ENCODE data around the gene GPR33. TPM values are rescaled to one million over a fixed set of nuclear protein-coding genes. Genes with fewer than 3 reads are reported as not detected.

GPR33 gene, protein sequence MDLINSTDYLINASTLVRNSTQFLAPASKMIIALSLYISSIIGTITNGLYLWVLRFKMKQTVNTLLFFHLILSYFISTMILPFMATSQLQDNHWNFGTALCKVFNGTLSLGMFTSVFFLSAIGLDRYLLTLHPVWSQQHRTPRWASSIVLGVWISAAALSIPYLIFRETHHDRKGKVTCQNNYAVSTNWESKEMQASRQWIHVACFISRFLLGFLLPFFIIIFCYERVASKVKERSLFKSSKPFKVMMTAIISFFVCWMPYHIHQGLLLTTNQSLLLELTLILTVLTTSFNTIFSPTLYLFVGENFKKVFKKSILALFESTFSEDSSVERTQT
- not detected for total RNA-seq
- long read RNA-seq: 0 reads

DNA sequence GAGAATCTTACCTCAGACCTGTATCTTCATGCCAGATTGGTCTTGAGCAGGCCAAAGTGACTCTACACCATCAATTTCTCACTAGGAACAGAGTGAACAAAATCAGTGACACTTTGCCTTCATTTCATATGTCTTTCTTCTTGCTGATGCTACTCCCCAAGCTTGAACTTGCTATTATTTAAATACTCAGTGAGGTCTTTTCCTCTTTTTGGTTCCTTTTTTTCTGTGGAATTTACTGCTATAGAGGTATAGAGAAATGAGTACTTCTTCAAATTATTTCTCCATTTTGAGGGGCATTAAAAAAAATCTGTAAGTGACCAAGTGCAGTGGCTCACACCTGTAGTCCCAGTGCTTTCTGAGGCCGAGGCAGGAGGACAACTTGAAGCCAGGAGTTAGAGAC is at the start of gene GPR33:
Gene GPR33, minus strand, starts transcription at position 154 of the 400 bp plus-strand sequence. CDS start 4,074 bp downstream, outside the sequence.
- intact Hi-C loops (cut with DNase I): no loop called here

DNA sequence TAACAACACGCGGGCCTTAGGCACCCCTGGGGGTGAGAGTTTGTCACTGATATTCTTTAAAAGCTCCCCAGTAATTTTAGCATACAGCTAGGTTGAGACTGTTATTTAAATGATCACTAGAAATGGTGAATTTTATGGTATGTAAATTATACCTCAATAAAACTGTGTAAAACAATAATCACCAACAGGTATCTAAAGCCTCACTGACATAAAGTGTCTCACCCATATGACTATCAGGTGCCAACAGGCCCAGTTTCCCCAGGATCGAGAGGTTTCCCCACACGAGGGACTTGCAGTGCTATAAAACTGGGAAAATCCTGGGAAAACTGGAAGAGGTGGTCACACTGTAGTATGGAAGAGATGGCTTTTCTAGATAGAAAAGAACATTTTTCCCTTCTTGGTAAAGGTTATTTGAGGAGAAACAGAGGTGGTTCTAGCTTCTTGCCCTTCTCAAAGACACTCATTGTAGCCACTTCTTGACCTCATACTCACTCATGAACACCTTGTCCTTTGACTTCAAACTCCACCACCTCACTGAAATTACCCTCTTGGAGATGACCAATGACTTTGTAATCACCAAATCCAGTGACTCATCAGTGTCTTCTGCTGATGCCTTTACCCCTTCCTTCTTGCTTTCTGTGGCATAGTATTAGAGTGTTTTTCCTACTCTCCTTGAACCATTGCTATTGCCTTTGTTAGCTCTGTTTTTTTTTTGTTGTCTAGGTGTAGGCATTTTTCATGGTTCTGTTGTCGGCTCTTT is 48.5 kb upstream of the GPR33 start:
- intact Hi-C loops (cut with DNase I): no loop called here
- DNase-seq (ENCODE audit: low spot score): no peak

More for the DNA sequence above, at the start of gene GPR33:
- no peak for DNase-seq (ENCODE audit: low spot score)

DNA sequence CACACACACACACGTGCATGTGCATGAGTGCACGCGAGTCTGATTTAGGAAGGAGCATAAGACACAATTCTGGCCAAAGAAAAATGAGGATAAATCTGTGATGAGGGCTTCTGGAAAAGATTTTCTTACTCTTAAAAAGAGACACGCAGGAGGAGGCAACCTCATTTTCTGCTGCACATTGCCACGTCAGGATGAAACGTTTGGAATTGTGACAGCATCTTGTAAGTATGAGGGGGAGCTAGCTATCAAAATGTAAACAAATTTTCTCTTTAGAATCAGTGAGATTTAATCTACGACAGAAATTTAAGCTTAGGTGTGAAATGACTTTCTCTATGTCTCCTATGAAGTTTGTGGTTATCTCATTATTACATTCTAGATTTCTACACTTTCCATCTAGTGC is 42.3 kb upstream of the GPR33 start:
- intact Hi-C loops (cut with DNase I): no loop called here
- no peak for DNase-seq (ENCODE audit: low spot score)

DNA sequence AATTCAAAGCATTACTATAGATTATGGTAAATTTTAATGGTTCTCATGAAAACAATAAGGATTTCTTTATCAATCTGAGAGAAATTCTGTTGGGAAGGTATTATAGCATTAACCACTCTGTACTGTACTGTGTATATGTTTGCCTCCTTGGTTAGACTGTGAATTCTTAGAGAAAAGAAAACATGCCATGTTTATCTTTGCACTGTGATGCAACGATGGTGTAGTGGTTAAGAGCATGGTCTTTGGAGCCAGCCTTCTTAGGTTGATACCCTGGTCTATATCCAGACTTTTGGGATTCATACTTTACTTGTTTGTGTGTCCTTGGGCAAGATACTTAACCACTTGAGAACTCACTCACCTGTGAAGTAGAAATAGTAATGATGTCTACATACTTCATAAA is 41.2 kb upstream of the GPR33 start:
- no peak for DNase-seq (ENCODE audit: low spot score)
- intact Hi-C loops (cut with DNase I): no loop called here

DNA sequence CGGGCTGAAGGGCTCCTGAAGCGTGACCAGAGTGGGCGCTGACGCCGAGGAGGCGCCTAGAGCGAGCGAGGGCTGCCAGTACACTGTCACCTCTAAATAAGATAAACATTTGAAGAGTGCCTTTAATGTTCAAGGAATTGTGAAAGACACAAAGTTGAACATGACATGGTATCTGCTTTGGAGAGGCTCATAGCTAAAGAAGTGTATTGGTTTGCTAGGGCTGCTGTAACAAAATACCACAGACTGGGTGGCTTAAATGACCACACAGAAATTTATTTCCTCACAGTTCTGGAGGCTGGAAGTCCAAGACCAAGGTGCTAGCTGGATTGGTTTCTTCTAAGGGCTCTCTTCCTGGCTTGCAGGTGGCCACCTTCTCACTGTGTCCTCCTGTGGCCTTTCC is 39.7 kb upstream of the GPR33 start:
- no peak for DNase-seq (ENCODE audit: low spot score)
- intact Hi-C loops (cut with DNase I): no loop called here

DNA sequence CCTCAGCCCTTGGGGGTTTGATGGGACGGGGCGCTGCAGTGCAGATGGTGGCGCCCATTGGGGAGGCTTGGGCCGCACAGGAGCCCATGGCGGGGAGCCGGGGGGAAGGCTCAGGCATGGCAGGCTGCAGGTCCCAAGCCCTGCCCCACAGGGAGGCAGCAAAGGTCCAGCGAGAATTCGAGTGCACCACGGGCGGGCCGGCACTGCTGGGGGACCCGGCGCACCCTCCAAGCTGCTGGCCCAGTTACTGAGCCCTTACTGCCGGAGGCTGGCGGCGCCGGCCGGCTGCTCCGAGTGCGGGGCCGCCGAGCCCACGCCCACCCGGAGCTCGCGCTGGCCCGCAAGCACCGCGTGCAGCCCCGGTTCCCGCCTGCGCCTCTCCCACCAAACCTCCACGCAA is 39.2 kb upstream of the GPR33 start:
- DNase-seq (ENCODE audit: low spot score): no peak
- intact Hi-C loops (cut with DNase I): no loop called here

DNA sequence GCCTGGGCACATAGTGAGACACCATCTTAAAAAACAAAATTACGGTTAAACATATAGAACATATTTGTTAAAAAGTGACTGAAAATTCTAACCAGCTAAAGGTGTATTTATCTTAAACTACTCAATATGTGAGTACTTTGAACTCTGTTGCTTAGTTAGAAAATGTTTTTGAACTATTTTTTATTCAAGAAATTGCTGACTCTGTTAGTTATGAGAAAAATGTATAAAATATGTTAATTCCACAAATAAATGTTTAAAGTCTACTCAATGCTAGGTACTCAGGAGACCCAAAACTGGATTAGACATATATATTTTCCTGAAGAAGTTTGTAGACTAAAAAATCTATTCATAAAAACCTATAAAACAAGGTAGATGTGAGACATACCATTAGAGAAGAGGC is 23.0 kb upstream of the GPR33 start:
- intact Hi-C loops (cut with DNase I): loop anchor here (2.0 kb wide), 1 partner anchor 744 kb away; no protein-coding TSS in a partner anchor
- no peak for DNase-seq (ENCODE audit: low spot score)

DNA sequence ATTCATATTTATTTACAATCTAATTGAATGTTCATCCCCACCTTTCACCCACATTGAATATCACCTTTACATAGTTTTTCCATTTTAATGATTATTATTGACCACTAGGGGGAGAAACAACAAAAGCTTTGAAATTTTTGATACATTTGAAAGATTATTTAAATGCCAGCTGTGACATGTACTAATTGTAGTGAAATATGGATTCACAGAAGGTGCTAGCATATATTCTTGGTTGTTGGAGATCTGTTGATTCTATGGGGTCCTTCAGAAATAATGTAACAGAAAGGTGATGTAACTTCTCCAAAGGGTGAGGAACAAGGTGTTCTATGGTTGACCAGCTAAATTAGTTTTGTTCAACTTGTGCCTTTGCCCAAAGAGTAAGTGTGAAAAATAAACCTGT is 22.4 kb upstream of the GPR33 start:
- no peak for DNase-seq (ENCODE audit: low spot score)
- intact Hi-C loops (cut with DNase I): loop anchor here (2.0 kb wide), 1 partner anchor 745 kb away; no protein-coding TSS in a partner anchor

DNA sequence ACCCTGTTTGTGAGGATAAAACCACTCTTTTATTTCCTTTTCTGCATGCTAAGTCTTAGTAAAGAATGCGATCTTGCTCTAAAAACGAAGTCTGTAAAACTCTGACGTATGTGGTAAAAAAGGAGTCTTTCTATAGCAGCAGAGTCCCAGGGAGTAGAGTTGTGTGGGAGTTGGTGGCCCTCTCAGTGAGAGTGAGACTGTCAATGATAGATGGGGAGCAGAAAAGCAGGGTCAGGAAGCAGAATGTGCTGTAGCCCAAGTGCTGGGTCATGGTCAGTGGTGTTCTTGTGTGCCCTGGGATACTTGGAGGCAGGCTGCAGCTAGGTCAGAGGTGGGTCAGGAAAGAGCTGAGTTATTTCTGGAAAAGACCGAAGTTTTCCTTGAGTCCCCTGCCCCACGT is 20.3 kb upstream of the GPR33 start:
- intact Hi-C loops (cut with DNase I): loop anchor here (10.0 kb wide), 1 partner anchor 967 kb away; no protein-coding TSS in a partner anchor
- DNase-seq (ENCODE audit: low spot score): no peak

DNA sequence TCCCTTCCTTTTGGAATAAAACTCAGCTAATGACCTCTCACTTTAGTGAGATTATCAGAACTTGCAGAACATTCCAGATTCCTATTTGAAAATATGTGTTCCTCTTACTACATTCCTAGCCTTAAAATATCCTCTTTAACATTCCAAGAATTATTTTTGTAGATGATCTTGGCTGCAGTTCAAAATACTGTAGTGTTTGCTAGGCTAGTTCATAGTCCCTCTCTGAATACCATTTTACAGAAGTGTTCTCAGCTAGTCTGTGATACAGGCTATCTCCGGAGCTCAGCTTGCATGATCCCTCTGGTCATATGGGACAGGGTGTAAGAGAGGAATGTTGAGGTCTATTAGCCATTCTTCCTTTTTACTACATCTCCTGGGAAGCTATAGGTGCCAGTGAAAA is 17.6 kb upstream of the GPR33 start:
- DNase-seq (ENCODE audit: low spot score): no peak

DNA sequence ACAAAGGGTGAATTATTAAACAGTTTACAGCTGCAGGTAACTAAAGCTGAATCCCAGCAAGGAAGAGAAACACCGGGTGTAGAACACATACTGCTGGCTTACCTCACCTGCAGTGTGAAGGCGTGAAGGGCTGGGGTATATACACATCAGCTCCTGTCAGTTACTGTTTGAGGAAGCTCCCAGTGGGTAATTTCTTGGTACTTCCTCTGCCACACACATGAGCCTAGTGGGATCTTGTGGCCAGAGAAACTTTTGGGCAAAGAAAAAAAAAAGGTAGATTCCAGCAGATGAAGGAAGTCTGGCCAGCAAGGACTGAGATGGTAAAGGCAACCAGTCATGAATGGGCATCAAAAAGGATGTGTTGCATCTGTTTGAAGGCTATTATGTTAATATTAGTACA is 14.0 kb upstream of the GPR33 start:
- intact Hi-C loops (cut with DNase I): loop anchor here (10.0 kb wide), 1 partner anchor 973 kb away; no protein-coding TSS in a partner anchor
- no peak for DNase-seq (ENCODE audit: low spot score)

More for the DNA sequence above, 17.6 kb upstream of the GPR33 start:
- intact Hi-C loops (cut with DNase I): loop anchor here (10.0 kb wide), 1 partner anchor 969 kb away; no protein-coding TSS in a partner anchor

DNA sequence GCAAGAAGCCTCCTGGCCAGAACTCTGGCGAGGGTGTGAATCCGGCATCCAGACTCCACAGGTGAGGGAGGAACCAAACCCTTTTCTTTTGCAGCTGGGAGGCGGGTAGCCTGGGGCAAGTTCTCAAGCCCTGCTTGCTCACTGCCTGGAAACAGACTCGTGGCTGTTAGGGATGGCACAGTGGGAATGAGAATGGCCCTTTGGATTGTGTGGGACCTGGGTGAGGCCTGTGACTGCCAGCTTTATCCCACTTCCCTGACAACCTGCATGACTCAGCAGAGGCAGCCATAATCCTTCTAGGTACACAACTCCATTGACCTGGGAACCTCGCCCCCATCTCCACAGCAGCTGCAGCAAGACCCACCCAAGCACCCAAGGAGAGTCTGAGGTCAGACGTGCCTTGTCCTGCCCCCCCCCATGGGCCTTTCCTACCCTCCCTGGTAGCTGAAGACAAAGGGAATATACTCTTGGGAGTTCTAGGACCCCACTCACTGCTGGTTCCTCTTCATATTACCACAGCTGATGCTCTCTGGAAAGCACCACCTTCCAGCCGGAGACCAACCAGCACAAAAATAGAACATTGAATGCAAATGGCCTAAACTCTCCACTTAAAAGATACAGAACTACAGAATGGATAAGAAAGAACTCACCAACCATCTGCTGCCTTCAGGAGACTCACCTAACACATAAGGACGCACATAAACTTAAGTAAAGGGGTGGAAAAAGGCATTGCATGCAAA is 5.1 kb upstream of the GPR33 start:
- intact Hi-C loops (cut with DNase I): no loop called here
- DNase-seq (ENCODE audit: low spot score): no peak

DNA sequence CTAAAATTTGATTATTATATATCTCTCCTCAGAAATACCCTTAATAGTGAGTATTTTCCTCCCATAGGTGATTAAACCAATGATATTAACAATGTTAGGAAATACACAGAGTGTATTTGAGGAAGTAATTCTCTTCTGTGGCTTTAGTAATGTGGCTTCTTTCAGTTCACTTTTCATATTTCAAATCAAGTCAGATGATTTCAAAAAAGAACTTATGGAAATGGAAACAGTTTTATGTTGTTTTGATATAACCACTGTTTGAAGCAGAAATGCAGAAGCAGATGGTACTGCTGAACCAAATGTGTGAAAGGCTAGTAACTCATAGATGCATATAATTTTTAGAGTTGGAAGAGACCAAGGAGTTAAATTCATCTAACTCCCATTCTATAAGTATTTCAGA is 1.9 kb upstream of the GPR33 start:
- intact Hi-C loops (cut with DNase I): no loop called here
- no peak for DNase-seq (ENCODE audit: low spot score)

DNA sequence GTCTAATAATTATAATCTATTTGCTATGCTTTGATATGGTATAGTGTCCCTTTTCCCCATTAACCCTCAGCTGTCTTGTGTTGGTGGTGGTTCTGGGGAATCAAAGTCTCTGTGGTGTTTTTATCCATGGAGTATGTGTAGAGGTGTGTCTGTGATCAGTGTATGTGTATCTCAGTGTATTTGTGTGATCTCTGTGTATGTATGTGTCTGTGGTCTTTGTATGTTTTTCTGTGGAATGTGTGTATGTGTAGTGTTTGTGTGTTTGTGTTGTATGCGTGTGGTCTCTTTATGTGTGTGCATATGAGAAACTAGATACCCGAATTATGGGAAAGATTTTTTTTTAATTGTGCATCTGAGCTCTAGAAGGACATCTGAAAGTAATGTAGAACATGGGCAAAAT is 1.1 kb downstream of the GPR33 start:
- intact Hi-C loops (cut with DNase I): no loop called here
- no peak for DNase-seq (ENCODE audit: low spot score)

DNA sequence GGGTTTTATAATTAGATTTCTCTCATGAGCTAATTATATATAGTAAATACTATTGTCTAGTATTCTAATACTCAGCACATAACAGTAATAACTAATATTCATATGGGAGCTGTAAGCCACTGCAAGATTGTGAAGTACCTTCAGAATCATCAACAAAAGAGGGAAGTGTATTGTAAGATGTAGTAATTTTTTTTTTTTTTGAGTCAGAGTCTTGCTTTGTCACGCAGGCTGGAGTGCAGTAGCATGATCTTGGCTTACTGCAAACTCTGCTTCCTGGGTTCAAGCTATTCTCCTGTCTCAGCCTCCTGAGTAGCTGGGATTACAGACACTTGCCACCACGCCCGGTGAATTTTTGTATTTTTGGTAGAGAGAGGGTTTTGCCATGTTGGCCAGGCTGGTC is 3.1 kb downstream of the GPR33 start:
- intact Hi-C loops (cut with DNase I): no loop called here
- DNase-seq (ENCODE audit: low spot score): no peak

DNA sequence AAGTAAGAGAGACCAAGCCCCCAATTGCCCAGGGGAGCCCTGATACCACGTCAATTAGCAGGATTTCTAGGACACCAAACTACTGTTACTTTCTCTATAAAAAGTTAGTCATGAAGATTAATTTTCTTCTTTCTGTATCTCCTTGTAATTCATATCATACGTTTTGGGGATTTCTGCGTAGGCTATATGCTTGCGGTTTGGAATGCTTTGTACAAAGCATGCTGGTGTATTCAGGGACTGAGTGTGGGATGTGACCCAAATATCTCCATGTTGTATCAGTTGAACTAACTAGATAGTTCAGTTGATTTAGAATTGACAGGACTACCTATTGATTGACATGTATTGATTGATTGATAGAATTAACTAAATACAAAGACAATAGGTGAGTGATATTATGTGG is 7.7 kb downstream of the GPR33 start:
- no peak for DNase-seq (ENCODE audit: low spot score)
- intact Hi-C loops (cut with DNase I): no loop called here

DNA sequence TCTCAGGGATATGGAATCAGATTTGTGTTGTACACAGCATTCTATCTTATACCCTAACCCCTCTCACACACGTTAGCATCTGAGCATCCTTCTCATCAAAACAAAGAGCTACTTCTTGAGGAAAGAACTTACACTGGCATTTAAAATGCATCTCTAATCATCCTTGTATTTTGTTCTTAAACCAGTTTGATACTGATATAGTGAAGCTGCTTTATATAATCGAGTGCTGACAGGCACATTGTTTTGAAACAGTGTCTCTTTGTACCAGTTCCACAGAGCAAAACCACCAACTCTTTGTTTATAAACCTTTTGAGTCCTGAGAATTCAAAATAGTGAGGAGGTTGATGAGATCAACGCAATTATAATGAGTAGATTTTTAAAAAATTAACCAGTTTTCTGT is 8.8 kb downstream of the GPR33 start:
- intact Hi-C loops (cut with DNase I): no loop called here
- no peak for DNase-seq (ENCODE audit: low spot score)

DNA sequence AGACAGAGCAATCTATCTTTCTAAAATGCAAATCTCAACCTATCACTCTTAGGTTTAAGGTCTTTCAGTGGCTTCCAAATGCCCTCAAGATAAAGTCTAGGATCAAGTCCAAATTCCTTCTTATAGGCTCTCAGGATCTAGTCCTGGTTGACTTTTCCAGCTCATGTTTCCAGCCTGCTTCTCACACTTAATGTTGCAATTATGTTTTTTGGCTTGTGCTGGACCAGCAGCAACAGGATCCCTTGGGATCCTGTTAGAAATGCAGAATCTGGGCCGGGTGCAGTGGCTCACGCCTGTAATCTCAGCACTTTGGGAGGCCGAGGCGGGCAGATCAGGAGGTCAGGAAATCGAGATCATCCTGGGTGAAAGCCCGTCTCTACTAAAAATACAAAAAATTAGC is 10.6 kb downstream of the GPR33 start:
- intact Hi-C loops (cut with DNase I): no loop called here
- no peak for DNase-seq (ENCODE audit: low spot score)

DNA sequence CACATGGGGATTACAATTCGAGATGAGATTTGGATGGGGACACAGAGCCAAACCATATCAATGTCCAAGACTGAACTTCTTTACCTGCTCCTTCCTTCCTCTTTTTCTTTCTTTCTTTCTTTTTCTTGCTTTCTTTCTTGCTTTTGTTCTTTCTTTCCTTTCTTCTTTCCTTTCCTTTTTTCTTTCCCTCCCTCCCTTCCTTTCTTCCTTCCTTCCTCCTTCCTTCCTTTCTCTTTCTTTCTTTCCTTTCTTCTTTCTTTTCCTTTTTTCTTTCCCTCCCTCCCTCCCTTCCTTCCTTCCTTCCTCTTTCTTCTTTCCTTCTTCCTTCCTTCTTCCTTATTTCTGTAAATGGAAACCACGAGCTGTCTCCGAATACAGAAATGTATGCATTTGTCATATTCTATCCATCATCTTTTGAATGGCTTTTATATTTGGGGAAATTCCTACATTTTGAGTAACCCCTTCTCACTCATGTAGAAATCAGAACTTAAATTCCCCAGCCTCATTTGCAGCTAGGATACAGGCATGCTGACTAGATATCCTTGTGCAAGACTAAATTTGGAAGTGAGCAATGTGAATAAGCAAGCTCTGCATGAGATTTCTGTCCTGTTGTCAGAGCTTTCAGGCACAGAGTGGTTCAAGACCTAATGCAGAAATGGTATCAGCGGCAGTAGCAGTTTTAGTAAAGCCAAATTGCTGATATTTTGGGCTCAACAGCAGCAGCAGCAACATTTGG is 11.5 kb downstream of the GPR33 start:
- intact Hi-C loops (cut with DNase I): no loop called here
- no peak for DNase-seq (ENCODE audit: low spot score)

DNA sequence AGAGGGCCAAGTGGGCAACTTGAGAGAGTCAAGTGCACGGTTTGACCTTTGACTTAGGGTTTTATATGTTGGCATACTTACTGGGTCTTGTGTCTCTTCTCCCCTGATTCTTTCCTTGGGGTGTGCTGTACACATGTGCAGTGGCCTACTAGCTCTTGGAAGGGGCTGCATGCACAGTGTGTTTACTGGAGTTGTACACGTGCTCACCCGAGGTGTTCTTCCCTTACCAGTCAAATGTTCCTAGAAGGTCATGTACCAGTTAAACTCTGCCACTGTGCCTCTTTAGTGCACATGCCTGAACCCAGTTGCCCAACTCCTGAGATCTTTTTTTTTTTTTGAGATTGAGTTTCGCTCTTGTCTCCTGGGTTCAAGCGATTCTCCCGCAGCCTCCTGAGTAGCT is 21.3 kb downstream of the GPR33 start:
- no peak for DNase-seq (ENCODE audit: low spot score)
- intact Hi-C loops (cut with DNase I): no loop called here

Measured in cardiac septum (tissue), 1 donor.